Myocyte (in vitro differentiated cells): ENCODE data around the gene SDF2. TPM values are rescaled to one million over a fixed set of nuclear protein-coding genes. Genes with fewer than 3 reads are reported as not detected.
"Not testable (repeated sequence)": the region's sequence is repeated elsewhere in the genome, so short reads cannot be mapped to it uniquely, and the experiment has no call there.

Source experiments
- DNase-seq: peaks from one replicate; pipeline ENCODE4 v3.0.0-alpha.2; 2012; ENCODE audit warnings: low read depth
- total RNA-seq: library from RNA; depleted of rRNA; stranded (reverse); fragments of >200 nt; gene quantifications from 2 replicates; pipeline ENCODE4 v1.2.3, GENCODE V29; 2014

SDF2 gene
- total RNA-seq, 1 donor from 2014 or later: 36.3 TPM

GRCh38 chr17:28685366-28685765, 23.7 kb upstream of the SDF2 start:
- DNase-seq: no peak

GRCh38 chr17:28684963-28685362, 23.3 kb upstream of the SDF2 start:
- DNase-seq: peak; percentile 46

GRCh38 chr17:28682655-28683054, 20.9 kb upstream of the SDF2 start:
- DNase-seq: no peak

GRCh38 chr17:28675980-28676379, 14.3 kb upstream of the SDF2 start:
- no peak for DNase-seq

- no peak for DNase-seq
These were observed 13.8 kb upstream of the SDF2 start for GRCh38 chr17:28675490-28675889.

GRCh38 chr17:28669918-28670317, 8.2 kb upstream of the SDF2 start:
- DNase-seq: no peak

GRCh38 chr17:28667870-28668269, 6.2 kb upstream of the SDF2 start:
- DNase-seq: peak; percentile 62

- no peak for DNase-seq
These were observed 4.3 kb upstream of the SDF2 start for GRCh38 chr17:28665994-28666393.

GRCh38 chr17:28663723-28664122, 2.0 kb upstream of the SDF2 start:
- DNase-seq: no peak

GRCh38 chr17:28662527-28662829, 772 bp upstream of the SDF2 start:
- no peak for DNase-seq

- DNase-seq: not testable (repeated sequence)
These were observed 2.2 kb downstream of the SDF2 start for GRCh38 chr17:28659497-28659881.

- not testable (repeated sequence) for DNase-seq
These were observed 2.8 kb downstream of the SDF2 start for GRCh38 chr17:28658766-28659496.

- not testable (repeated sequence) for DNase-seq
These were observed 3.4 kb downstream of the SDF2 start for GRCh38 chr17:28658342-28658741.

GRCh38 chr17:28657756-28658155, 4.0 kb downstream of the SDF2 start:
- no peak for DNase-seq

GRCh38 chr17:28655160-28655559, 6.5 kb downstream of the SDF2 start:
- DNase-seq: no peak

GRCh38 chr17:28648698-28649097, 13.0 kb downstream of the SDF2 start:
- DNase-seq: no peak

- no peak for DNase-seq
These were observed 15.5 kb downstream of the SDF2 start for GRCh38 chr17:28646039-28646754.

- DNase-seq: no peak
These were observed 16.1 kb downstream of the SDF2 start for GRCh38 chr17:28645576-28645939.

GRCh38 chr17:28644787-28645575, 16.7 kb downstream of the SDF2 start, which contains the start of gene BLTP2:
TSS of gene BLTP2 (minus strand) at chr17:28645158. CDS start at chr17:28645056, 102 bp downstream.
- DNase-seq: peak; percentile 95

GRCh38 chr17:28643983-28644786, 17.5 kb downstream of the SDF2 start:
- DNase-seq: peak; percentile 70

- no peak for DNase-seq
These were observed 20.1 kb downstream of the SDF2 start for GRCh38 chr17:28641579-28641978.
